GM21360 (cell line): ENCODE data around the gene PWP1.
A peak's percentile ranks its signal among the peaks of the same experiment; 100 is the strongest.

ENCODE experiments used
- ATAC-seq: cut with Tn5 transposase; IDR thresholded peaks from one replicate; pipeline ENCODE4 v1.9.1; 2021; ENCODE audit warnings: mild to moderate bottlenecking, moderate library complexity; ENCODE audit not compliant: unreplicated experiment

The PWP1 gene

GRCh38 chr12:107685360-107686248 lies at the start of gene PWP1:
Gene PWP1 (plus strand): TSS chr12:107685799. CDS start chr12:107685900, 101 bp downstream.
- ATAC-seq: peak; percentile 88

GRCh38 chr12:107641154-107641553 lies 44.4 kb upstream of the PWP1 start:
- no peak for ATAC-seq

GRCh38 chr12:107642240-107642639 lies 43.4 kb upstream of the PWP1 start:
- ATAC-seq: no peak

GRCh38 chr12:107645630-107646333 lies 39.8 kb upstream of the PWP1 start:
- ATAC-seq: no peak

- ATAC-seq: no peak
Measured at GRCh38 chr12:107646436-107646835, 39.2 kb upstream of the PWP1 start.

- ATAC-seq: no peak
Measured at GRCh38 chr12:107649661-107650061, 35.9 kb upstream of the PWP1 start.

- ATAC-seq: no peak
Measured at GRCh38 chr12:107650977-107651376, 34.6 kb upstream of the PWP1 start.

GRCh38 chr12:107651571-107652449 lies 33.8 kb upstream of the PWP1 start:
- no peak for ATAC-seq

GRCh38 chr12:107653519-107653918 lies 32.1 kb upstream of the PWP1 start:
- no peak for ATAC-seq

GRCh38 chr12:107654873-107655272 lies 30.7 kb upstream of the PWP1 start:
- no peak for ATAC-seq

GRCh38 chr12:107655281-107656065 lies 30.1 kb upstream of the PWP1 start:
- no peak for ATAC-seq

- ATAC-seq: no peak
Measured at GRCh38 chr12:107656302-107656701, 29.3 kb upstream of the PWP1 start.

GRCh38 chr12:107657133-107657532 lies 28.5 kb upstream of the PWP1 start:
- ATAC-seq: no peak

GRCh38 chr12:107657621-107658020 lies 28.0 kb upstream of the PWP1 start:
- no peak for ATAC-seq

GRCh38 chr12:107660235-107660634 lies 25.4 kb upstream of the PWP1 start:
- no peak for ATAC-seq

- ATAC-seq: no peak
Measured at GRCh38 chr12:107660861-107661415, 24.7 kb upstream of the PWP1 start.

- ATAC-seq: no peak
Measured at GRCh38 chr12:107661830-107662229, 23.8 kb upstream of the PWP1 start.

- no peak for ATAC-seq
Measured at GRCh38 chr12:107662484-107662883, 23.1 kb upstream of the PWP1 start.

GRCh38 chr12:107663277-107663676 lies 22.3 kb upstream of the PWP1 start:
- ATAC-seq: no peak

- no peak for ATAC-seq
Measured at GRCh38 chr12:107666009-107666408, 19.6 kb upstream of the PWP1 start.
